ENCODE data around the gene FOXB2. TPM values are rescaled to one million over a fixed set of nuclear protein-coding genes. Genes with fewer than 3 reads are reported as not detected.
"Not testable (repeated sequence)": the region's sequence is repeated elsewhere in the genome, so short reads cannot be mapped to it uniquely, and the experiment has no call there.

Gene FOXB2
- total RNA-seq (not detected in 2 replicates), polyA plus RNA-seq (not detected in 2 replicates), polyA minus RNA-seq (not detected in 2 replicates), Bru-seq, nascent RNA (not detected), BruChase-seq, experiment 1, labeled RNA remaining after a 6-hour chase (not detected), BruChase-seq, experiment 2, labeled RNA remaining after a 2-hour chase (not detected)
- not detected in 2 replicates for polyA plus RNA-seq (2011; cell fraction: cytosol; rRNA removed)
- polyA plus RNA-seq (2011; cell fraction: nucleus; rRNA removed): not detected in 2 replicates
- not detected in 2 replicates for polyA plus RNA-seq (2012)
- not detected for polyA minus RNA-seq (2011; cell fraction: cytosol; rRNA and poly(A)+ RNA removed)
- not detected in 2 replicates for polyA minus RNA-seq (2011; cell fraction: nucleus; rRNA and poly(A)+ RNA removed)
- long read RNA-seq: 0 reads

GRCh38 chr9:77019236-77019925 is at the start of gene FOXB2:
Gene FOXB2 (plus strand): TSS chr9:77019655. CDS start chr9:77019655, 0 bp downstream.
- FAIRE-seq (no peak), DNase-seq (ENCODE audit: low read depth, low spot score) (no peak)
- POLR2A ChIA-PET: no interaction called here
- Histone ChIP-seq H2AFZ (ENCODE audit: low read depth, low read length) (peak within 1 kb of the TSS; percentile 15), H3K27ac (ENCODE audit: insufficient read depth, low read depth, low read length) (no peak within 1 kb of the TSS), H3K36me3 (ENCODE audit: control insufficient read depth in 2 of 2, extremely low read depth in 1 of 2, insufficient read depth in 2 of 2, low read length in 2 of 2) (no peaks in the 10 kb centered on the region), H3K9ac (replicated peaks; ENCODE audit: extremely low read depth, insufficient read depth, low read length) (no peak within 1 kb of the TSS), H3K4me3 (replicated peaks in 1 of 3; ENCODE audit: insufficient read depth in 1 of 3, low read depth in 1 of 3, low read length in 3 of 3) (no peak within 1 kb of the TSS), H3K79me2 (ENCODE audit: control insufficient read depth, insufficient read depth, low read length) (no peaks in the 10 kb centered on the region), H3K4me1 (ENCODE audit: control insufficient read depth, extremely low read depth, insufficient read depth, low read length) (no peaks in the 10 kb centered on the region), H3K27me3 (ENCODE audit: control insufficient read depth in 2 of 2, insufficient read depth in 2 of 2, low read length in 2 of 2) (peaks cover 93 to 98% of the 10 kb centered on the region in 2 experiments), H4K20me1 (replicated peaks; ENCODE audit: control insufficient read depth, extremely low read depth, insufficient read depth, low read length) (no peaks in the 10 kb centered on the region), H3K9me1 (replicated peaks; ENCODE audit: control insufficient read depth, extremely low read depth, insufficient read depth, low read length) (no peaks in the 10 kb centered on the region), H3K4me2 (ENCODE audit: insufficient read depth, low read length) (no peak within 1 kb of the TSS), H3K9me3 (replicated peaks; ENCODE audit: control insufficient read depth, insufficient read depth, low read length) (no peaks in the 10 kb centered on the region)
- dilution Hi-C loops (cut with MboI; ENCODE audit: extremely low pct_ligation_motif_present, low sequenced_read_pairs): no loop called here
- CTCF ChIA-PET: no interaction called here
- peak; percentile 98 for TF ChIP-seq EZH2 (IDR thresholded peaks at IDR 0.05; ENCODE audit: borderline replicate concordance, low read depth, low read length, severe bottlenecking)
- TF ChIP-seq JUN (IDR thresholded peaks at IDR 0.05; ENCODE audit: borderline replicate concordance, insufficient read depth, insufficient read length, low read depth): no peak
- BruUV-seq (replicated peaks): no TSS peak
- intact Hi-C loops (cut with micrococcal nuclease): loop anchor here (10.0 kb wide), 1 partner anchor 565 kb away; the partner anchor contains the start of gene GCNT1

DNA sequence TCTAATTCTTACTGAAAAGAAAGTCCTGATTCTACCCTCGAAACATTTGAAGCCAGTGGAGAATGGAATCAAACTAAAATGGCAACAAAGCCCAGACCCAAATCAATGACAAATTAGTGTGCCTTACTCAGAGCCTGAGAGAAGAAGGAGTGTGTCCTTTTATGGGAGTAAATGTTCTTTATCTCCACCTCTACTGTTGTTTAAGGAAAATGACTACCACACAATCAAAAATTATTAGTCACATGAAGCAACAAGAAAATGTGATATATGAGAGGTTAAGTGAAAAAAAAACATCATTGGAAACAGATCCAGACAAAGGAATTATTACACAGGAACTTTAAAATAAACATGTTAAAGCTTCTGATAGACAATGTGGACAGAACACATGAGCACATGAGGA is 49.7 kb upstream of the FOXB2 start:
- TF ChIP-seq, protein P1, sequence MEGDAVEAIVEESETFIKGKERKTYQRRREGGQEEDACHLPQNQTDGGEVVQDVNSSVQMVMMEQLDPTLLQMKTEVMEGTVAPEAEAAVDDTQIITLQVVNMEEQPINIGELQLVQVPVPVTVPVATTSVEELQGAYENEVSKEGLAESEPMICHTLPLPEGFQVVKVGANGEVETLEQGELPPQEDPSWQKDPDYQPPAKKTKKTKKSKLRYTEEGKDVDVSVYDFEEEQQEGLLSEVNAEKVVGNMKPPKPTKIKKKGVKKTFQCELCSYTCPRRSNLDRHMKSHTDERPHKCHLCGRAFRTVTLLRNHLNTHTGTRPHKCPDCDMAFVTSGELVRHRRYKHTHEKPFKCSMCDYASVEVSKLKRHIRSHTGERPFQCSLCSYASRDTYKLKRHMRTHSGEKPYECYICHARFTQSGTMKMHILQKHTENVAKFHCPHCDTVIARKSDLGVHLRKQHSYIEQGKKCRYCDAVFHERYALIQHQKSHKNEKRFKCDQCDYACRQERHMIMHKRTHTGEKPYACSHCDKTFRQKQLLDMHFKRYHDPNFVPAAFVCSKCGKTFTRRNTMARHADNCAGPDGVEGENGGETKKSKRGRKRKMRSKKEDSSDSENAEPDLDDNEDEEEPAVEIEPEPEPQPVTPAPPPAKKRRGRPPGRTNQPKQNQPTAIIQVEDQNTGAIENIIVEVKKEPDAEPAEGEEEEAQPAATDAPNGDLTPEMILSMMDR (IDR thresholded peaks at IDR 0.05; ENCODE audit: extremely low read depth in 1 of 2, insufficient read depth in 1 of 2, low read depth in 1 of 2, low read length in 2 of 2): no peak
- intact Hi-C loops (cut with micrococcal nuclease): no loop called here
- no peaks in the 10 kb centered on the region for H3K27me3 ChIP-seq (ENCODE audit: control insufficient read depth in 2 of 2, insufficient read depth in 2 of 2, low read length in 2 of 2)
- ChIA-PET CTCF (interaction anchor here (2.0 kb wide), 1 partner anchor 160 kb away, joined by 5 read pairs; no protein-coding TSS in a partner anchor), POLR2A (no interaction called here)
- H3K27ac ChIP-seq (ENCODE audit: insufficient read depth, low read depth, low read length): no peak overlapping the region
- no peaks in the 10 kb centered on the region for H3K36me3 ChIP-seq (ENCODE audit: control insufficient read depth in 2 of 2, extremely low read depth in 1 of 2, insufficient read depth in 2 of 2, low read length in 2 of 2)
- dilution Hi-C loops (cut with MboI; ENCODE audit: extremely low pct_ligation_motif_present, low sequenced_read_pairs): no loop called here
- H3K4me2 ChIP-seq (ENCODE audit: insufficient read depth, low read length): no peak overlapping the region
- H2AFZ ChIP-seq (ENCODE audit: low read depth, low read length): no peak overlapping the region
- H3K4me1 ChIP-seq (ENCODE audit: control insufficient read depth, extremely low read depth, insufficient read depth, low read length): no peaks in the 10 kb centered on the region
- BruUV-seq (replicated peaks): no TSS peak
- H3K9me1 ChIP-seq (replicated peaks; ENCODE audit: control insufficient read depth, extremely low read depth, insufficient read depth, low read length): no peaks in the 10 kb centered on the region
- DNase-seq (ENCODE audit: low read depth, low spot score) (no peak), FAIRE-seq (no peak)
- H3K79me2 ChIP-seq (ENCODE audit: control insufficient read depth, insufficient read depth, low read length): no peaks in the 10 kb centered on the region
- no peak overlapping the region for H3K9ac ChIP-seq (replicated peaks; ENCODE audit: extremely low read depth, insufficient read depth, low read length)
- H4K20me1 ChIP-seq (replicated peaks; ENCODE audit: control insufficient read depth, extremely low read depth, insufficient read depth, low read length): no peaks in the 10 kb centered on the region
- no peak overlapping the region for H3K4me3 ChIP-seq (replicated peaks in 1 of 3; ENCODE audit: insufficient read depth in 1 of 3, low read depth in 1 of 3, low read length in 3 of 3)
- H3K9me3 ChIP-seq (replicated peaks; ENCODE audit: control insufficient read depth, insufficient read depth, low read length): no peaks in the 10 kb centered on the region

GRCh38 chr9:76978831-76979230 is 40.6 kb upstream of the FOXB2 start:
- dilution Hi-C loops (cut with MboI; ENCODE audit: extremely low pct_ligation_motif_present, low sequenced_read_pairs); H3K79me2 ChIP-seq (ENCODE audit: control insufficient read depth, insufficient read depth, low read length); intact Hi-C loops (cut with micrococcal nuclease); H3K4me3 ChIP-seq (replicated peaks in 1 of 3; ENCODE audit: insufficient read depth in 1 of 3, low read depth in 1 of 3, low read length in 3 of 3); H3K9me3 ChIP-seq (replicated peaks; ENCODE audit: control insufficient read depth, insufficient read depth, low read length); BruUV-seq (replicated peaks); FAIRE-seq; DNase-seq (ENCODE audit: low read depth, low spot score); H4K20me1 ChIP-seq (replicated peaks; ENCODE audit: control insufficient read depth, extremely low read depth, insufficient read depth, low read length); H3K9me1 ChIP-seq (replicated peaks; ENCODE audit: control insufficient read depth, extremely low read depth, insufficient read depth, low read length); H3K4me2 ChIP-seq (ENCODE audit: insufficient read depth, low read length); H3K27me3 ChIP-seq (ENCODE audit: control insufficient read depth in 2 of 2, insufficient read depth in 2 of 2, low read length in 2 of 2); POLR2A ChIA-PET; H2AFZ ChIP-seq (ENCODE audit: low read depth, low read length); H3K27ac ChIP-seq (ENCODE audit: insufficient read depth, low read depth, low read length); H3K4me1 ChIP-seq (ENCODE audit: control insufficient read depth, extremely low read depth, insufficient read depth, low read length); H3K36me3 ChIP-seq (ENCODE audit: control insufficient read depth in 2 of 2, extremely low read depth in 1 of 2, insufficient read depth in 2 of 2, low read length in 2 of 2); H3K9ac ChIP-seq (replicated peaks; ENCODE audit: extremely low read depth, insufficient read depth, low read length): not testable (repeated sequence)
- CTCF ChIA-PET: interaction anchor here (1.1 to 1.8 kb wide), 3 partner anchors 8 to 18 kb away, joined by 3 to 6 read pairs (median 5); no protein-coding TSS in a partner anchor
